SIG-M5 (cell line): ENCODE data around the gene ABRAXAS1.

Source experiments
- DNase-seq: peaks from one replicate; lab custom pipeline; 2025; lab: John Stamatoyannopoulos, UW

The ABRAXAS1 gene

DNA sequence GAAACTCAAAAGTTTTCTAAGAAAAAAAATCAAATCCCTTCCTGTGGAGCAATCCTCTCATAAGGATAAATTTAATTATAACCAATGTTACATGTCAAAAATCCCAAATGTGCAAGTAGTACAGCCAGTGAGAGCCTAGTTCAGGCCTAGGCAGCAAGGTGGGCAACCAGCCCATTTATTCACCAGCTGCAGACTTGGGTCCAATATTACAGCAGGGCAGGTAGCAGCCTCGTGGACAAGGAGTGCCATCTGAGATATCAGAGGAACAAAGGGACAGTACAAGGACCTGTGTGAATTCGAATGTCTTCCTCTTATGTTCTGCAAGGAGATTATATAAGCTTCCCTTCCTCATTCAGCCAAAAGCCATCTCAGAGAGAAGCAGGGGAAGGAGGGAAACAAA lies 35.9 kb downstream of the ABRAXAS1 start:
- no peak for DNase-seq

- no peak for DNase-seq
Measured at GRCh38 chr4:83440899-83441298, 44.0 kb downstream of the ABRAXAS1 start.

GRCh38 chr4:83440148-83440814 lies 44.6 kb downstream of the ABRAXAS1 start:
- DNase-seq: no peak

DNA sequence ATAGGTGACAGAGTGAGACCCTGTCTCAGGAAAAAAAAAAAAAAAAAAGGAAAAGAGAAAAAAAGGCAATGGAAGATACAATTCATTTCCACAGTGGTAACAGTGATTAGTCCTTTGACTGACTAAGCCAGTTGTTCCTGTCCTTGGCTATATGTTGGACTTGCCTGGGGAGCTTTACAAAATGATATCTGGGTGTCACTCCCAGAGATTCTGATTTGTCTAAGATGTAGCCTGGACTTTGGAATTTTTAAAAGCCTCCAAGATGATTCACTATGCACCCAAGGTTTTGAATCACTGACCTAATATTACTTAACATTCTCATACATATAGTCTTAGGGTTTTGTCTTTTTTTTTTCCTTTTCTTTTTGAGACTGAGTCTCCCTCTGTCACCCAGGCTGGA lies 46.2 kb downstream of the ABRAXAS1 start:
- no peak for DNase-seq

DNA sequence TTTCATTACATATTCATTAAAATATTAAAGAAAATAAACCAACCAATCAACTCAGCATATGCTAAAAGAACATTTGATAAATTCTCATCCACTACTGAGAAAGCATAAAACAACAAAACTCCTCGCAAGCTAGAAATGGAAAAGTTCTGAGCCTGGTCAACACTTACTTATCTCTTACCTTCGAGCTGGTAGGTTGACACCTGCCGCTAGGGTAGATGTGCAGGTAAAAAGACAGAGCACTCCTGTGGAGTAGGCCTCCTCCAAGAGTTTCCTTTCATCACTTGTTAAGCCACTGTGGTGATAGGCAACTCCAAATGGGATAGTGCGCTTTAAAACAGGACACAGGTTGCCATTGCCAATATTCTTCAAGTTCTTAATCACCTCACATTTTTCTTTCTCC lies 48.2 kb downstream of the ABRAXAS1 start:
- no peak for DNase-seq

DNA sequence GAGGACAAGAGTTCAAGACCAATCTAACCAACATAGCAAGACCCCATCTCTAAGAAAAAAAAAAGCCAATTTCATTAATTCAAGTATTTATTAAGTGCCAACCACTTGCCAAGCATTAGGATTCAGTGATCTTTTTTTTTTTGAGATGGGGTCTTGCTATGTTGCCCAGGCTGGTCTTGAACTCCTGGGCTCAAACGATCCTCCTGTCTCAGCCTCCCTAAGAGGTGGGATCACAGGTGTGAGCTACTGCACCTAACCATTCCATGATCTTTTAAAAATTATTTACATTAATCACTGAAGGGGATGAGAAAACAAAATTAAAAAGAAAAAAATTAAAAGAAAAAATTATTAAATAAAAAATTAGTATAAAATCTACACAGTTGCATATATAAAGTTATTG lies 53.7 kb downstream of the ABRAXAS1 start:
- no peak for DNase-seq

- no peak for DNase-seq
Measured at GRCh38 chr4:83418211-83418610, 66.7 kb downstream of the ABRAXAS1 start.

GRCh38 chr4:83417566-83417965 lies 67.3 kb downstream of the ABRAXAS1 start:
- no peak for DNase-seq

GRCh38 chr4:83413676-83414075 lies 71.2 kb downstream of the ABRAXAS1 start:
- DNase-seq: no peak
